ENCODE data around the gene POM121L2. TPM values are rescaled to one million over a fixed set of nuclear protein-coding genes. Genes with fewer than 3 reads are reported as not detected.
"Not testable (repeated sequence)": the region's sequence is repeated elsewhere in the genome, so short reads cannot be mapped to it uniquely, and the experiment has no call there.

POM121L2 gene
- total RNA-seq, 1 experiment from 2014 or later = not detected

DNA sequence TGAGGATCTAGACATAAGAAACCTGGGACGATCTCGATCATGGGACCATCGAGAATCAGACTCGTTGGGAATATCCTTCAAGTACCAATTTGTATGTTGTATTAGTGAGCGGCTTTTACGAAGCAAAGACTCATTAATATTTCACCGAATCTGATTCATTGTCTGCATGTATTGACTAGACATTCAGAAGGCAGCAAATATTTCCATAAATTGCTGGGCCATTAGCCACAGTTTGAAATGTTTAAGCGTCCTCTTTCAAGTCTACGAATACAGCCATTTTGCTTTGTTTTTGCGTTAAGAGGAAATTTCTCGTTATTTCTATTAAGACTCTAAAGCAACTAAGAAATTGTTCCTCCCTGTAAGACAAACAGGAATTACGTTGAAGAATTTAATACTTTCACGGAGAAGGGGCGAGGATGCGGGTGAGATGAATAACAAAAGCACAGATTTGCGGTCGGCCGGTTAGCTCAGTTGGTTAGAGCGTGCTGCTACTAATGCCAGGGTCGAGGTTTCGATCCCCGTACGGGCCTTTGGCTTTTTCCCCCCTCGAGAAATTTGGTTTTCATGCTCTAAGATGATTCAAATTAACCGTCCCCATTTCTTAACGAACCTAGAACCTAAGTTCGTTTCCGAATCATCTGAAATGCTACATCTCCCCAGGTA lies 18.5 kb downstream of the POM121L2 start:
- peak; percentile 53 for DNase-seq (ENCODE audit: low spot score)

DNA sequence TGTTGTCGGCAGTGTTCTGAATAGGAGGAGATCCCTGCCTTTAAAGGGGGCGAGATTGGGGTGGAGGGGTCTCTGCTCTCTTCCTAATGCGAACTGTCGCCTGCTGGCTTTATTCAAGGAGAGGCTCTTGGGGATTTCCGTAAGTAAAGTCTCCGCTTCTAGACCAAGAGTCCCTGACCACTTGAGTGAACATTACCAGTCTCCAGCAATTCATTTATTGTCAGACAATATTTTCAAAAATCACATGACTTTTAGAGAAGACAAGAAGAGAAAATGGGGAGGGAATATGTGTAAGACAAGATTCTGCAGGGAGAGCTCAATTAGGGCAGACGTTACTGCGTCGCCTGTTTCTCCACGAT lies 21.2 kb downstream of the POM121L2 start:
- DNase-seq (ENCODE audit: low spot score) = no peak

DNA sequence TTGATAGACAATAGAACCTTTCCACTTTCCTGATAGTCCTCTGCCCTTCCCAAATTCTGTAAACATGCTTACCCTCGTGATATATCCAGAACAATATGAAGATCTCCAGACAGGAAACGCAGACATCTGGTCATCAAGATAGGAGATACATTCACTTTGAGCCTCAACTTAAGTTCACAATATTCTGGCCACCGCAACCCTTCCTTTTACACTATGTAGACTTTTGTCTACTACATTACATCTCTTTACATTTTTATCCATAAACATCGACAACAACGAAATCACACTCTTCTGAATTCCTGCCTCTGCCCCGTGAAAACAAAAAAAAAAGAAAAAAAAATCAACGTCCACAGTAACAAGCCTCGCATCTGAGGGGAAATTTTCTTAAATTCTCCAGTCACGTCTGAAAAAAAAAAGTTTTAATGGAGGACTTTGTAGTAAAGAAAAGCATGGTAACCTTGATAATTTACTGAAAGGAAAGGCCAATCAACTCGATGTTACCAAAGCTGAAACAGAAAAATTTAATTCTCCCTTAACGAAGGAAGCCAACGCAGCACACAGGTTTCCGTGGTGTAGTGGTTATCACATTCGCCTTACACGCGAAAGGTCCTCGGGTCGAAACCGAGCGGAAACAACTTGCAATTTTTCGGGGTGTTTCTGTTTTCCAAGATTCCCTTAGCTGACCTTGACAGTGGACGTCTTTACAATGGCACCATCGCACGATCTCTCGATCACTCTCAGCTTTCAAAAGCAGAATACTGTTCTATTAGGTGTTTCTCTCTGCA lies 21.8 kb downstream of the POM121L2 start:
- DNase-seq (ENCODE audit: low spot score) = no peak

DNA sequence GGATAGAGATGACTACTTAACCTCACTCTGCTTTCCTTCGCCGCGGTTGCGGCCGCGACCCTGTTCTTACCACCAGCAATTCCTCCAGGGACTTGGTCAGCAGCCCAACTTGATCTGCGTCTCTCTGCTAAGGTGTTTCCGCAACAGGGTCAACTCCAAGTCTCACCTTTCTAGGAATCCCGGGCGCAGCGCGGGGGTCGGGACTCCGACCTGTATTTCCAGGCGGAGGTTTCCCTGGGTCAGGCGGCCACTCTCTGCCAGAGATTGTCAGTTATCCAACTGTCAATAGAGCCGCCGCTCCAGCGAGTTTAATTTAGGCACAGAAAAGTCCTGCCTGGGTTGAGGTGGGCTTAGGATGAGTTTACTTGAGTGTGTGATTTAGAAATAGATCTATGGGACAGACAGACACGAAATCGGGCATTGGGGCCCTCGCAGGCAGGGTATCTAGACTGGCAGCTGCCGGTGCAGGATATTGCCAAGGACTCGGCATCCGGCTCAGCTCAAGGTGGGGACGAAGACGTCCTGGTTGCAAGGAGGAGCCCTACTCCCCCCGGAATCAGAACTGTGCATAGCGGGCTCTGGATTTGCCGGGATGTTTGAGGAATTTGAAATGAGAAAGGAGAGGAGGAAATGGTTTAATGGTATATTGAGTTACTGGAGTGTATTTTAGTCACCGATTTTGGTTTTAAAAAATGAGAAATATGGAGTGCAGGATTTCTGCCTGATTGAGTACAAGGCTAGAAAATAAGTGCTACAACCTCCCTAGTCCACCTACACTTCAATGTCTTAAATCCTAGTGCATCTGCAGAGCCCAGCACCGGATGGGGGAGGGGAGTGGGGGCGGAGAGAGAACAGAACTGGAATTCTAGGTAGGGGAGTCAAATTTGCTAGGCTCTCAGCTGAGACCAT lies 23.7 kb downstream of the POM121L2 start:
- DNase-seq (ENCODE audit: low spot score) = no peak

DNA sequence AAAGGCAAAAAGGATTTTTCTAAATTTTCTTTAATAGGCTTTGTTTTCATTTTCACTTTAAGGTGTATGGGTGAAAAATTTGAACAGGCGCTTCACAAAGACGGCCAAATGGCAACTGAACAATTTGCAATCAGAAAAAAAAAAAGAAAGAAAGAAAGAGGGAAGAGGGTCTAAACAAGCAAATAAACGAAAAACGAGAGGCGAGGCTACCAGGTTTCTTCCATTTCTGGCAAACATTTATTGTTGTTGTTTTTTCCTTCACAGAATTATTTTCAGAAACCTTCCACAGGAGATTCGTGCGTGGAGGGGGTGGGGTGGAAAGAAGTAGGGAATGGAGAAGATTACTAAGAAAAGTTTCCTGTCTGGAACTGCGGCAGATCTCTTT lies 24.3 kb downstream of the POM121L2 start:
- DNase-seq (ENCODE audit: low spot score) = no peak

DNA sequence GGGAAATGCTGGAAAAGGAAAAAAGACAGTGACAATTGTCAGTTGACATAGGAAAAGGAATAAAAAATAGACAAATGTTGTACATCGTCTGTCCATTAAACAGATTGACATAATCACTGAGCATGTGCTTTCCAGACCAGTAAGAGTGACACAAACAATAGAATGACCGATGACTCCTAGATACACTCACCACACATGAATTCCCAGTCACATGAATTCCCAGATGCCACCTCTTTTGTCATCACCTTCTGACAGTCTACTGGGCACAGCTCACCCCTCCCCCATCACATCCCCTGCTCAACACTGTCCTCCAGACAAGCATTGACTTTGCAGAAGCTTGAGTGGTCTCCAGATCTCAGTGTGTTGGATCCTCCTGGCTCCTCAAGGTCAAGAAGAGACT lies 25.9 kb downstream of the POM121L2 start:
- DNase-seq (ENCODE audit: low spot score) = no peak

DNA sequence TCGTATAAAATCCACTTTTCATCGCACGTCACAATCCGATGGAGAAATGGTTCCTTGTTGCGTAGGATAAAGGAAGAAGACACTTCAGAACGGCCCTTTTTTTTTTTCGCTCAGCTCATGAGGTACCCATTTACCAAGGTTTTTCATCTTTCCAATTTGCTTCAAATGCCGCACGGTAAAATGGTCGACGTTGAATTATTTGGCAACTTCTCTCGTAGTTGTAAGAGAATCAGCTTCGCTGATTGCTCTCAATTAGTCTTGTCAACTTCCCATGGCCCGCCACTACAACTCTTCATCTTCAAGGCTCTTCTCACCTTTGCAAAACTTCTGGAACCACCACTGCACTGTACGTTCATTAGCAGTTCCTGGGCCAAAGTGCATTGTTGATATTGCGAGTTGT lies 28.8 kb downstream of the POM121L2 start:
- no peak for DNase-seq (ENCODE audit: low spot score)

DNA sequence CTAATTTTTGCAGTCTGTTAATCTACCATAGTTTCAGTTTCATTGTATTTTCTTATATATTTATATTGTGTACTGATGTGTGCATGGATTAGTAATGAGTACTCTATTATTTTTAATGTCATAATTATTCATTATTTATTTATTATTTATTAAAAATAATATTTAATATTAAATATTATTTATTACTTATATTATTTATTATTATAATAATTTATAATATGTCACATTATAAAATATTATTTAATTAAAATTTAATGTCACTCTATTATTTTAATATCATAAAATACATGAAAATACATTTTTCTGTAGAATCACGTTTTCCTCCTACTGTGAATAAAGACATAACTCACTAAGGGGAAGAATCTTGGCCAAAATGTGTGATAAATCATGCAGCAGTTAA lies 30.5 kb downstream of the POM121L2 start:
- DNase-seq (ENCODE audit: low spot score) = no peak

DNA sequence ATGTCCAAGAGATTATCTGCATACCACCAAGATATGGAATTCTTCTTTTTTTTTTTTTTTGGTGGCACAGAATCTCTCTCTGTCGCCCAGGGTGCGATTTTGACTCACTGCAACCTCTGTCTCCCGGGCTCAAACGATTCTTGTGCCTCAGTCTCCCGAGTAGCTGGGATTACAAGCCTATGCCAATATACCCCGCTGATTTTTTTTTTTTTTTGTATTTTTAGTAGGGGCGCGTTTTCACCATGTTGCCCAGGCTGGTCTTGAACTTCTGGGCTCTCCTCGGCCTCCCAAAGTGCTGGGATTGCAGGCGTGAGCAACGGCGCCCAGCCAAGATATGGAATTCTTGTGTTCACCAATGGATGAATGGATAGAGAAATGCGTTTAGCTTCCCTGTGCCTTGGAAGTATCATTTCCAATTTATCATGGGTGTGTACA lies 31.0 kb downstream of the POM121L2 start:
- peak; percentile 46 for DNase-seq (ENCODE audit: low spot score)

DNA sequence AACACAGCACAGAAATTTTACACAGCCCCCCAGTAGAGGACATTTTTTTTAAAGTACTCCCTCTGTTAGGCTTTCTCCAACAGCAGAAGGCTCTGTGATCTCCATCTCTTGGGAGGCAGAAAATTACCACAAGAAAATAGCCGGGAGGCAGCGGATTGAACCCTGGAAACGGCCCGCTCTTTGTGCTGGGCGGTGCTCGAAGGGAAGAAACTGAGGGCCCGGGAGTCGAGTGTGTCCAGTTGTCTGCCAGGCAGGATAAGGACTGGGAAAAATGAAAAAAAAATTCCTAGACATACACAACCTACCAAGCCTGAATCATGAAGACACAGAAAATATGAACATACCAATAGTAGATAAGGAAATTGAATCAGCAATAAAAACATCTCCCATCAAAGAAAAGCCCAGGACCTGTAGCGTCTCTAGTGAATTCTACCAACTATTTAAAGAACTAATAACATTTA lies 31.5 kb downstream of the POM121L2 start:
- no peak for DNase-seq (ENCODE audit: low spot score)

DNA sequence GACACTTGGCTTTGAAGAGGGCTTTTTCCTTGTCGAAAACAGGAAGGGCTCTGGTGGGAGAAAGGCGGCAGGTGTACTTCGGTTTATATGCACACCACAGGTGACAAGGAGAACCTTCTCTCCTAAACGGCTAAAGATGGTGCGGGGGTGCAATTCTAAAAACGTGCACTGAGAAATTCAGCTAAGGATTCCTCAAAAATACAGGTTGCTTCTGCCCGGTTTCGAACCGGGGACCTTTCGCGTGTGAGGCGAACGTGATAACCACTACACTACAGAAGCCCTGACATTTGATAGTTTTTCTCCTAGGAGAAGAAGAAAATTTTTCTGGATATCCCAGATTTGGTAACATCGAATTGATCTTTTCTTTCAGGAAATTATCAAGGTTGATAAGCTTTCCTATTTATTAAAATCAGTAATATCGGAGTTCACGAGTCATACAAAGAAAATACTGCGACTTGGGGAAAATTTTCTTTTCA lies 32.0 kb downstream of the POM121L2 start:
- DNase-seq (ENCODE audit: low spot score) = peak; percentile 43

DNA sequence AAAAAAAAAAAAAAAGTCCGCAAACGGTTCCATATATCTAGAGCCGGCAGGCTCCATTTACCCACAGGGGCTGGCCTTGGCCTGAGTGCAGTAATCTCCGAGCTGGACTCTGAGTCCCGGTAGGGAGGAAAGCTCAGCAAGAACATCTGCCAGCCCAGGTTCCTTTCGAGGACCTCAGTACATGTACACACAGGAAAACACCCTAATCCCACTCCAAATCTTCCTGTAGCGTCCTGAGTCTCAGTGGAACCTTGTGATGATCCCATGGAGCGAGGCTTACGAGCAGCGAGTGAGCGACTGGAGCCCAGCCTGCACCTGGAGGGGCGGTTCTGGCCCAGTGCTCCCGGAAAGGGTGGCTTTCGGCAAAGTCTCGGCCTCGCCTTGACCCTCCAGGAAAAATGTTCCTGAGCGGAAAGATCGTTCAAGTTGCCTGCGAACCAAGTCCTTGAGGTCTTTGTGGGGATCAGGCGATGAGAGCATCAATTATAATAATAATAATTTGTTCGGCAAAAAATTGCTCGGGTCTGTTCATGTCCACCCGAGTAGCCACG lies 32.5 kb downstream of the POM121L2 start:
- DNase-seq (ENCODE audit: low spot score) = no peak

DNA sequence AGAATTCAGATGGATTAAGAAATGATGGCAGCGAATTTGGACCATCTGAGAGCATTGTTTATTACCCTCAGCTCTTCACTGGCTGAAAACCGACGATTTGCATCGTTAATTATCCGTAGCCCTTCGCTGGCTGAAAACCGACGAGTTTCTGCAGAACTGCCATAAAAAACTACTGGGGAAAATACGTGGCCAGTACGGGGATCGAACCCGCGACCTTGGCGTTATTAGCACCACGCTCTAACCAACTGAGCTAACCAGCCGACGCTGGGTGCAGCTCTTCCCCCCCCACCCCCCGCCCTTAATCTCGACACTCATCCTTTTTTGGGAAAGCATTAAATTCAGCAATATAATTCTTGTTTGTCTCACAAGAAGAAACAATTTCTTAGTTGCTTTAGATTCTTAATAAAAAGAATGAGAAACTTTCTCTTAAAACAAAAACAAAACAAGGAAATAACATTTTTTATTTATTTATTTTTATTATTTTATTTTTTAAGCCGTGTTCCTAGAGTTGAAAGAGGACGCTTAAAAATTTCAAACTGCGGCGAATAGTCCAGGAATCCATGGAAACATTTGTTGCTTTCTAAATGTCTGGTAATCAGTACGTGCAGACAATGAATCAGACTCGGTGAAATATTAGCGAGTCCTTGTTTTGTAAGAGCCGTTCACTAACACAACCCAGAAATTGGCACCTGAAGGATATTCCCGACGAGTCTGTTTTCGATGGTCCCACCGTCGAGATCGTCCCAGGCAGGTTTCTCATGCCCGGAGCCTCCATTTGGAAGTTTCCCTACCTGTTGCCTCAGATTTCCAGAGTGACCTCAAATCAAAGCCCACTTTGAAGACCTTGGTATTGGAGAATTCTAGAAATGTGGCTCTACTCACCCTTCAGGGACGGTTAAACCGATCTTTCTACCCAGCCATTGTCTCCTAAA lies 36.8 kb downstream of the POM121L2 start:
- DNase-seq (ENCODE audit: low spot score) = peak; percentile 37

DNA sequence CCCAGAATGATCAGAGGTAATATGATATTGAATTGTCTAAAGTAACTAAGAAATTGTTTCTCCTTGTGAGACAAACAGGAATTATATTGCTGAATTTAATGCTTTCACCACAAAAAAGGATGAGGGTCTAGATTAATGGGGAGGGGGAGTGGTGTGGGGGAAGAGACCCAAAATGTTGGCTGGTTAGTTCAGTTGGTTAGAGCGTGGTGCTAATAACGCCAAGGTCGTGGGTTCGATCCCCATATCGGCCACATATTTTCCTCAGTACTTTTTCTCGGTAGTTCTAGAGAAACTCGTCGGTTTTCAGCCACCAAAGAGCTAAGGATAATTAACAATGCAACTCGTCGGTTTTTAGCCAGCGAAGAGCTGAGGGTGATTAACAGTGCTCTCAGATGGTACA lies 38.3 kb downstream of the POM121L2 start:
- DNase-seq (ENCODE audit: low spot score) = no peak

DNA sequence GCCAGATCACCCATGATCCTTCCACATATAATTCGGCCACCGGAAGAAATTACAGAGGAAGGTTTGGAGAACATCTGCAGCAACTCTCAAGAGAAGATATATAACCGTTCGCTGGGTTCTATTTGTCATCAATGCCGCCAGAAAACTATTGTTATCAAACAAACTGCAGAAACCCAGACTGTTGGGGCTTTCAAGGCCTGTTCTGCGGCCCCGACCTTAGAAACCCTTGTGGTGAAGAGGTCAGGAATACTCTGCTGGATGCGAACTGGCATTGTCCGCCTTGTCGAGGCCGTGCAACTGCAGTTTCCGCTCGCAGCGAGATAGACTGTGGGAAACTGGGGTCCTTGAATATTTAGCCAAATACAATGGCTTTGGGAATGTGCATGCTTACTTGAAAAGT lies 43.3 kb downstream of the POM121L2 start:
- DNase-seq (ENCODE audit: low spot score) = no peak

DNA sequence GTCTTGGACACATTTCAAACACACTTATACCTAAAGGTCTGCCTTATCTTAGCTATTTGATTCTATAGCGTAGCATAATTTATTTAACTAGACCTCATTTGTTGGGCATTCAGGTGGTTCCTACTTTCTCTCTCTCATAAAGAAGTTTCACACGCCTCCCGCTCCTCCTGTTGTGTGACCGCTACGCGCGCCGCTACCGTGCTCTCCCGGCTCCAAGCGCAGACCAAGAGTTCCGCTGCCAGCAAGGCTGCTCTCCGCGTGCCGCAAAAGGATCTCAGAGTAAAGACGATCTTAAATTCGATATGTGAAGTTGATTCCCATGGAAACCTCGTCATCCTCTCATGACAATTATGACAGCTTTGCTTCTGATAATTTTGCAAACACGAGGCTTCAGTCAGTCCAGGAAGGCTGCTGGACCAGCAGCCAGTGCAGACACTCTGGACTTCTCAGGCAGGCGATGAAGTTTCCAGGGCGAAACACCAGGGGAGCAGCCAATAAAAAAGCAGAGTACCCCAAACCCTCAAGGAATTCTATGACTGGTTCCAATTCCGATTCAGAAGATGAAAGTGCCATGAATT lies 44.1 kb downstream of the POM121L2 start:
- no peak for DNase-seq (ENCODE audit: low spot score)

DNA sequence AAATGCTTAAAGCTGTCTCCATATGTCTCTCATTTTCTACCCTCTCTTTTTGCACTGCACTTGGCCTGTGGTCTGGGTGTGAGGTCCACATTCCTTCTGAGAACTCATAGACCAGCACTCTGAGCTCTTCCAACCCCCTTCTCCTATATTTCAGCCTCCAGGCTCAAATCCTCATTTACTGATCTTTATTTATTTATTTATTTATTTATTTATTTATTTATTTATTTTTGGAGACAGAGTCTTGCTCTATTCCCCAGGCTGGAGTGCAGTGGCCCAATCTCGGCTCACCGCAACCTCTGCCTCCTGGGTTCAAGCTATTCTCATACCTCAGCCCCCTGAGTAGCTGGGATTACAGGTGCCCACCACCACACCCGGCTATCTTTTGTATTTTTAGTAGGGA lies 45.1 kb downstream of the POM121L2 start:
- not testable (repeated sequence) for DNase-seq (ENCODE audit: low spot score)

DNA sequence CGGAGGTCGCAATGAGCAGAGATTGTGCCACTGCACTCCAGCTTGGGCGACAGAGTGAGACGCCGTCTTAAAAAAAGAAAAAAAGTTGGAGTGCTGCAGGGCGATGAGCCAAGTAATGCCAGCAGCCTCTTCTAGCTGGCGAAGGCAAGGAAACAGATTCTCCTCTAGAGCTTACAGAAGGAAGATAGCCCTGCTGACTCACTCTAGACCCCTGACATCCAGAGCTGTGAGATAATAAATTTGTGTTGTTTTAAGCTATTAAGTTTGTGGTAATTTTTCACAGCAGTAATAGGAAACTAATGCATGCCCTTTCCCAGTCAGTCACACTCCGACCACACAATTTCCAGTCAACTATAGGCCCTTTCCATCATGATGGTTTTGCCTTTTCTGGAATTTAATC lies 48.2 kb downstream of the POM121L2 start:
- DNase-seq (ENCODE audit: low spot score) = no peak

DNA sequence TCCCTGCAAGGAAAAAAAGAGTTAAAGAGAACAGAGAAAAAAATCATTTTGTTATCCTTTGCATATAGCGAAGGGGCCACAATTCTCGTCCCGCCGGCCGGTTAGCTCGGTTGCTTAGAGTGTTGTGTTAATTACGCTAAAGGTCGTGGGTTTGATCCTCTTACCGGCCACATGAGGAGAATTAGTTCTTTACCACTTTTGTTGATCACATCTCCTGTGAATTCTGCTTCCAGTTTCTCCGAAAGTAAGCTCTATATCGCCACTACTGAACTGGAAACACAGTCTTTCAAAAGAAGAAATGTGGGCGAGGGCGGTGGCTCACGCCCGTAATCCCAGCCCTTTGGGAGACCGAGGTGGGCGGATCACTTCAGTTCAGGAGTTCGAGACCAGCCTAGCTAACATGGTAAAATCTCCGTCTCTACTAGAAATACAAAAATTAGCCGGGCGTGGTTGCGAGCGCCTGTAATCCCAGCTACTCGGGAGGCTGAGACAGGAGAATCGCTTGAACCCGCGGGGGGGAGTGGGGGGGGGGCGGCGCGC lies 51.2 kb downstream of the POM121L2 start:
- no peak for DNase-seq (ENCODE audit: low spot score)

DNA sequence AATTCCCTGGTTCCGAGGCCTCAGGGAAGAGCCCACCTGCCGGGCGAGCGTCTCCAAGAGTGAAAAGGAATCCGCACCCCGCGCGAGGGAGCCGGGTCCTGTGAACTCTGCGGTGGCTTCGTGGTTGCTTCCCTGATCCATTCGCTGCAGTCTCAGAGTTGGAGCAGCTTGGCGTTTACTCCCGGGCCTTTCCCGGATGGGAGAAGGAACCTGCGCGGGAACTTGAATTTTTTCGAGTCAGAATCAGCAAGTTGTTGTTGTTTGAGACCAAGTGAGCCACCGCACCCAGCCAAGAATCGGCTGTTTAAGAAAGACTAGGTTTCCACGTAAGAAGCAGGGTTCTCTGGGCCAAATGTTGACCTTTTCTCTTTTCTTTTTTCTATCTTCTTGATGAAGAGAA lies 51.7 kb downstream of the POM121L2 start:
- DNase-seq (ENCODE audit: low spot score) = no peak
